Activated naive CD8-positive, alpha-beta T cell (primary cell): ENCODE measurements around the gene MUC3A.

Experiments used
- H3K27ac Mint-ChIP-seq: one replicate; pipeline ENCODE4 v1.8.0; 2021; ENCODE audit warnings: mixed read lengths
- H3K27me3 Mint-ChIP-seq: one replicate; pipeline ENCODE4 v1.8.0; 2021; ENCODE audit warnings: mixed read lengths
- H3K36me3 Mint-ChIP-seq: one replicate; pipeline ENCODE4 v1.8.0; 2021; ENCODE audit warnings: mixed read lengths
- H3K4me1 Mint-ChIP-seq: one replicate; pipeline ENCODE4 v1.8.0; 2021; ENCODE audit warnings: low read depth, mixed read lengths
- H3K4me3 Mint-ChIP-seq: one replicate; pipeline ENCODE4 v1.8.0; 2021; ENCODE audit warnings: mild to moderate bottlenecking, mixed read lengths
- H3K9me3 Mint-ChIP-seq: one replicate; pipeline ENCODE4 v1.8.0; 2021; ENCODE audit warnings: low read depth, mixed read lengths

MUC3A gene

GRCh38 chr7:101015626-101016025 is 66.3 kb downstream of the MUC3A start:
- Mint-ChIP-seq H3K36me3 (peaks cover 3% of the 10 kb centered on the region), H3K27me3 (no peaks in the 10 kb centered on the region), H3K9me3 (no peaks in the 10 kb centered on the region), H3K4me3 (peak overlapping the region; percentile 47), H3K27ac (no peak overlapping the region), H3K4me1 (peaks cover 15% of the 10 kb centered on the region)

GRCh38 chr7:101017064-101017777 is 67.9 kb downstream of the MUC3A start:
- Mint-ChIP-seq H3K4me3 (peak overlapping the region; percentile 87), H3K27me3 (peaks cover 6% of the 10 kb centered on the region), H3K9me3 (no peaks in the 10 kb centered on the region), H3K36me3 (no peaks in the 10 kb centered on the region), H3K4me1 (peaks cover 15% of the 10 kb centered on the region), H3K27ac (peak overlapping the region; percentile 46)
